HEK293 (cell line): ENCODE measurements around the gene MCHR1.
A peak's percentile ranks its signal among the peaks of the same experiment; 100 is the strongest.

Experiments used
- GLI2 ChIP-seq: fragments of 450-650 bp; formaldehyde crosslinking; IDR thresholded peaks from 2 replicates; pipeline ENCODE4; 2017; ENCODE audit warnings: missing biosample characterization, missing genetic modification characterization, low read depth, borderline replicate concordance
- GLIS1 ChIP-seq: fragments of 450-650 bp; formaldehyde crosslinking; IDR thresholded peaks from 2 replicates; pipeline ENCODE4 v1.5.1; 2016; ENCODE audit warnings: missing biosample characterization, missing genetic modification characterization
- KLF16 ChIP-seq: fragments of 450-650 bp; formaldehyde crosslinking; IDR thresholded peaks from 2 replicates; pipeline ENCODE4 v1.5.1; 2017; ENCODE audit warnings: missing biosample characterization, missing genetic modification characterization
- ZFP3 ChIP-seq: fragments of 450-650 bp; formaldehyde crosslinking; IDR thresholded peaks from 2 replicates; pipeline ENCODE4 v1.5.1; 2016; ENCODE audit warnings: low read depth, missing biosample characterization, missing genetic modification characterization
- ZFP37 ChIP-seq: fragments of 450-650 bp; formaldehyde crosslinking; IDR thresholded peaks from 2 replicates; pipeline ENCODE4 v1.5.1; 2016; ENCODE audit warnings: missing biosample characterization, missing genetic modification characterization
- ZIC2 ChIP-seq: fragments of 450-650 bp; formaldehyde crosslinking; IDR thresholded peaks from 2 replicates; pipeline ENCODE4 v1.5.1; 2016; ENCODE audit warnings: missing biosample characterization, missing genetic modification characterization
- ZNF155 ChIP-seq: fragments of 450-650 bp; formaldehyde crosslinking; IDR thresholded peaks from 2 replicates; pipeline ENCODE4 v1.5.1; 2016; ENCODE audit warnings: missing biosample characterization, missing genetic modification characterization
- ZNF19 ChIP-seq: fragments of 450-650 bp; formaldehyde crosslinking; IDR thresholded peaks from 2 replicates; pipeline ENCODE4; 2016; ENCODE audit warnings: missing biosample characterization, missing genetic modification characterization, low read depth
- ZNF23 ChIP-seq: fragments of 450-650 bp; formaldehyde crosslinking; IDR thresholded peaks from 2 replicates; pipeline ENCODE4 v1.5.1; 2016; ENCODE audit warnings: missing biosample characterization, missing genetic modification characterization, borderline replicate concordance
- ZNF354C ChIP-seq: fragments of 450-650 bp; formaldehyde crosslinking; IDR thresholded peaks from 2 replicates; pipeline ENCODE4 v1.5.1; 2016; ENCODE audit warnings: missing biosample characterization, missing genetic modification characterization, low read depth, borderline replicate concordance
- ZNF549 ChIP-seq: fragments of 450-650 bp; IDR thresholded peaks from 2 replicates; pipeline ENCODE4 v1.5.1; 2018; ENCODE audit warnings: missing biosample characterization, missing genetic modification characterization, mild to moderate bottlenecking, inconsistent platforms, moderate library complexity
- ZNF629 ChIP-seq: fragments of 450-650 bp; formaldehyde crosslinking; IDR thresholded peaks from 2 replicates; pipeline ENCODE4 v1.5.1; 2017; ENCODE audit warnings: missing biosample characterization, missing genetic modification characterization
- ZNF660 ChIP-seq: fragments of 450-650 bp; IDR thresholded peaks from 2 replicates; pipeline ENCODE4 v1.5.1; 2018; ENCODE audit warnings: missing biosample characterization, mild to moderate bottlenecking, missing genetic modification characterization
- ZNF677 ChIP-seq: fragments of 450-650 bp; IDR thresholded peaks from 2 replicates; pipeline ENCODE4 v1.5.0; 2018; ENCODE audit warnings: missing biosample characterization, mild to moderate bottlenecking, missing genetic modification characterization, moderate library complexity
- ZNF791 ChIP-seq: fragments of 450-650 bp; formaldehyde crosslinking; IDR thresholded peaks from 2 replicates; pipeline ENCODE4 v1.5.1; 2016; ENCODE audit warnings: missing biosample characterization, missing genetic modification characterization
- TF ChIP-seq, protein P1 (sequence below): fragments of 450-650 bp; formaldehyde crosslinking; IDR thresholded peaks from 2 replicates; pipeline ENCODE4 v1.5.1; 2017; ENCODE audit warnings: missing biosample characterization, missing genetic modification characterization
- TF ChIP-seq, protein P2 (sequence below): fragments of 450-650 bp; formaldehyde crosslinking; IDR thresholded peaks from 2 replicates; pipeline ENCODE4 v1.5.1; 2017; ENCODE audit warnings: missing biosample characterization, mild to moderate bottlenecking, missing genetic modification characterization, moderate library complexity
- TF ChIP-seq, protein P3 (sequence below): fragments of 450-650 bp; formaldehyde crosslinking; IDR thresholded peaks from 2 replicates; pipeline ENCODE4 v1.5.1; 2017; ENCODE audit warnings: missing biosample characterization, missing genetic modification characterization
- TF ChIP-seq, protein P4 (sequence below): fragments of 450-650 bp; IDR thresholded peaks from 2 replicates; pipeline ENCODE4 v1.5.1; 2018; ENCODE audit warnings: missing biosample characterization, mild to moderate bottlenecking, missing genetic modification characterization
- TF ChIP-seq, protein P5 (sequence below): fragments of 450-650 bp; formaldehyde crosslinking; IDR thresholded peaks from 2 replicates; pipeline ENCODE4 v1.5.1; 2016; ENCODE audit warnings: missing biosample characterization, missing genetic modification characterization

The MCHR1 gene

DNA sequence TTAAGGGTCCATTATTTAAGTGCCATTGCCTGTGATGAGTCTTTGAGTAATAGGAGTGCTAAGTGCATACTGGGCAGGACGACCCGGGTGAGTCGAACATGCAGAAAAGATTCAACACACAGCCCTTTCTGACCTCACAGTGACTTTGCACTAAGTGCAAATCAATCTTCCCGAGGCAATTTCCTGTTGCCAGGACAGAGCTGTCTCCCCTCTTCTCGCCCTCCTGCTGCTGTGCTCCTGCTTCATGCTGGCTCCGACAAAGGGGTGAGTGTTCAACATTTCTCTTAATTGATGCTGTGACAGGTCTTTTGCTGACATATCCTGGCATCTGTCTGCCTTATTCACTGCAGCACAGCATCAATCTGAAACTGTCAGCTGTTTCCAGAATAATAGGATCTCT is 42.0 kb downstream of the MCHR1 start (continued):
- TF ChIP-seq, protein P1, sequence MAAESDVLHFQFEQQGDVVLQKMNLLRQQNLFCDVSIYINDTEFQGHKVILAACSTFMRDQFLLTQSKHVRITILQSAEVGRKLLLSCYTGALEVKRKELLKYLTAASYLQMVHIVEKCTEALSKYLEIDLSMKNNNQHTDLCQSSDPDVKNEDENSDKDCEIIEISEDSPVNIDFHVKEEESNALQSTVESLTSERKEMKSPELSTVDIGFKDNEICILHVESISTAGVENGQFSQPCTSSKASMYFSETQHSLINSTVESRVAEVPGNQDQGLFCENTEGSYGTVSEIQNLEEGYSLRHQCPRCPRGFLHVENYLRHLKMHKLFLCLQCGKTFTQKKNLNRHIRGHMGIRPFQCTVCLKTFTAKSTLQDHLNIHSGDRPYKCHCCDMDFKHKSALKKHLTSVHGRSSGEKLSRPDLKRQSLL (tag by site-specific recombination), result no peak
- TF ChIP-seq ZNF155 (tag by site-specific recombination) (no peak), ZNF23 (tag by site-specific recombination) (no peak), KLF16 (no peak), GLI2 (tag by site-specific recombination) (peak; percentile 17; the same call in 1 of the 2 replicates), ZFP37 (tag by site-specific recombination) (0 out of 2 replicates have a peak, but pooled peaks have one; percentile 9), ZNF791 (no peak), ZNF354C (no peak), ZNF629 (peak; percentile 79), ZFP3 (tag by site-specific recombination) (no peak), GLIS1 (tag by site-specific recombination) (peak; percentile 72), ZNF19 (tag by site-specific recombination) (no peak), ZNF677 (no peak), ZNF549 (no peak), ZIC2 (peak; percentile 84), ZNF660 (tag by site-specific recombination) (no peak; the same call in 1 of the 2 replicates)
- TF ChIP-seq, protein P2, sequence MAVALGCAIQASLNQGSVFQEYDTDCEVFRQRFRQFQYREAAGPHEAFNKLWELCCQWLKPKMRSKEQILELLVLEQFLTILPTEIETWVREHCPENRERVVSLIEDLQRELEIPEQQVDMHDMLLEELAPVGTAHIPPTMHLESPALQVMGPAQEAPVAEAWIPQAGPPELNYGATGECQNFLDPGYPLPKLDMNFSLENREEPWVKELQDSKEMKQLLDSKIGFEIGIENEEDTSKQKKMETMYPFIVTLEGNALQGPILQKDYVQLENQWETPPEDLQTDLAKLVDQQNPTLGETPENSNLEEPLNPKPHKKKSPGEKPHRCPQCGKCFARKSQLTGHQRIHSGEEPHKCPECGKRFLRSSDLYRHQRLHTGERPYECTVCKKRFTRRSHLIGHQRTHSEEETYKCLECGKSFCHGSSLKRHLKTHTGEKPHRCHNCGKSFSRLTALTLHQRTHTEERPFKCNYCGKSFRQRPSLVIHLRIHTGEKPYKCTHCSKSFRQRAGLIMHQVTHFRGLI (tag by site-specific recombination), result no peak
- TF ChIP-seq, protein P3, sequence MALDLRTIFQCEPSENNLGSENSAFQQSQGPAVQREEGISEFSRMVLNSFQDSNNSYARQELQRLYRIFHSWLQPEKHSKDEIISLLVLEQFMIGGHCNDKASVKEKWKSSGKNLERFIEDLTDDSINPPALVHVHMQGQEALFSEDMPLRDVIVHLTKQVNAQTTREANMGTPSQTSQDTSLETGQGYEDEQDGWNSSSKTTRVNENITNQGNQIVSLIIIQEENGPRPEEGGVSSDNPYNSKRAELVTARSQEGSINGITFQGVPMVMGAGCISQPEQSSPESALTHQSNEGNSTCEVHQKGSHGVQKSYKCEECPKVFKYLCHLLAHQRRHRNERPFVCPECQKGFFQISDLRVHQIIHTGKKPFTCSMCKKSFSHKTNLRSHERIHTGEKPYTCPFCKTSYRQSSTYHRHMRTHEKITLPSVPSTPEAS, result no peak
- TF ChIP-seq, protein P4, sequence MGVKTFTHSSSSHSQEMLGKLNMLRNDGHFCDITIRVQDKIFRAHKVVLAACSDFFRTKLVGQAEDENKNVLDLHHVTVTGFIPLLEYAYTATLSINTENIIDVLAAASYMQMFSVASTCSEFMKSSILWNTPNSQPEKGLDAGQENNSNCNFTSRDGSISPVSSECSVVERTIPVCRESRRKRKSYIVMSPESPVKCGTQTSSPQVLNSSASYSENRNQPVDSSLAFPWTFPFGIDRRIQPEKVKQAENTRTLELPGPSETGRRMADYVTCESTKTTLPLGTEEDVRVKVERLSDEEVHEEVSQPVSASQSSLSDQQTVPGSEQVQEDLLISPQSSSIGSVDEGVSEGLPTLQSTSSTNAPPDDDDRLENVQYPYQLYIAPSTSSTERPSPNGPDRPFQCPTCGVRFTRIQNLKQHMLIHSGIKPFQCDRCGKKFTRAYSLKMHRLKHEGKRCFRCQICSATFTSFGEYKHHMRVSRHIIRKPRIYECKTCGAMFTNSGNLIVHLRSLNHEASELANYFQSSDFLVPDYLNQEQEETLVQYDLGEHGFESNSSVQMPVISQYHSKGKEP (tag by site-specific recombination), result 0 out of 2 replicates have a peak, but pooled peaks have one; percentile 30
- TF ChIP-seq, protein P5, sequence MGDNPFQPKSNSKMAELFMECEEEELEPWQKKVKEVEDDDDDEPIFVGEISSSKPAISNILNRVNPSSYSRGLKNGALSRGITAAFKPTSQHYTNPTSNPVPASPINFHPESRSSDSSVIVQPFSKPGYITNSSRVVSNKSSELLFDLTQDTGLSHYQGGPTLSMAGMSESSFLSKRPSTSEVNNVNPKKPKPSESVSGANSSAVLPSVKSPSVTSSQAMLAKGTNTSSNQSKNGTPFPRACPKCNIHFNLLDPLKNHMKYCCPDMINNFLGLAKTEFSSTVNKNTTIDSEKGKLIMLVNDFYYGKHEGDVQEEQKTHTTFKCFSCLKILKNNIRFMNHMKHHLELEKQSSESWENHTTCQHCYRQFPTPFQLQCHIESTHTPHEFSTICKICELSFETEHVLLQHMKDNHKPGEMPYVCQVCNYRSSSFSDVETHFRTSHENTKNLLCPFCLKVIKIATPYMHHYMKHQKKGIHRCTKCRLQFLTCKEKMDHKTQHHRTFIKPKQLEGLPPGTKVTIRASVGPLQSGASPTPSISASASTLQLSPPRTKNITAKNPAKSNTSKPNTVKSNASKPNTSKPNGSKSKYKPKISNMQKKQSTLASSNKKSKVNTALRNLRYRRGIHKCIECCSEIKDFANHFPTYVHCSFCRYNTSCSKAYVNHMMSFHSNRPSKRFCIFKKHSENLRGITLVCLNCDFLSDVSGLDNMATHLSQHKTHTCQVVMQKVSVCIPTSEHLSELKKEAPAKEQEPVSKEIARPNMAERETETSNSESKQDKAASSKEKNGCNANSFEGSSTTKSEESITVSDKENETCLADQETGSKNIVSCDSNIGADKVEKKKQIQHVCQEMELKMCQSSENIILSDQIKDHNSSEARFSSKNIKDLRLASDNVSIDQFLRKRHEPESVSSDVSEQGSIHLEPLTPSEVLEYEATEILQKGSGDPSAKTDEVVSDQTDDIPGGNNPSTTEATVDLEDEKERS (tag by site-specific recombination), result no peak
- TF ChIP-seq, all 188 proteins: peak for 19
